Activated CD8-positive, alpha-beta memory T cell treated with anti-CD3 and anti-CD28 coated beads for 36 hours (primary cell): ENCODE results near the gene ERMN. TPM values are rescaled to one million over a fixed set of nuclear protein-coding genes. Genes with fewer than 3 reads are reported as not detected.
"Not testable (repeated sequence)": the region's sequence is repeated elsewhere in the genome, so short reads cannot be mapped to it uniquely, and the experiment has no call there.

Experiments
- CTCF ChIA-PET: fragments of 350-600 bp; sonication (Branson Sonifier 250); formaldehyde crosslinking; loops from one replicate; lab custom pipeline; 2021; ENCODE audit warnings: antibody characterized with exemption; lab: Charles Lee
- POLR2A ChIA-PET: fragments of 350-600 bp; sonication (Branson Sonifier 250); formaldehyde crosslinking; loops from one replicate; lab custom pipeline; 2021; ENCODE audit warnings: antibody characterized with exemption; lab: Charles Lee
- total RNA-seq, 2 experiments: library from RNA; stranded (reverse); gene quantifications; one replicate each; pipeline ENCODE4 v1.2.3, GENCODE V29; 2021

ERMN gene
- total RNA-seq, 2 experiments from 2014 or later, result 0.57 to 0.82 TPM

DNA sequence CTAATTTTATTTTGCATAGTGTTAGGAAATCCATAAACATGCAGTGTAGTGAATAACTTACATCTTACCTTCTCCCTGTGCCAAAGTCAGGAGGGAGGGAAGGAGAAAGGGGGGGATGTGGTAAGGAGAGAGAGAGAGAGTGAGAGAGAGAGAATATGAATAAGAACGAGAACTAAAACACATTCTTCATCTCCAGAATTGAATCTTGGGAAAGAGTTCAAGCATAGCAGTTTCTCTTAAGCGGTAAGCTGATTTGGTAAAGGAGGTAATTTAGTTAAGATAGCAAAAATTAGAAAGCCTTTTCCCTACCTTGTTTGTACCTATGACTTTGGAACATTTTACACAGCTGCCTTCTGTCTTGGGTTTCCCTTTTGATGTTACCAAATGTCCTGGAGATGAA is 15.7 kb downstream of the ERMN start:
- CTCF ChIA-PET, result interaction anchor here (1.5 kb wide), 1 partner anchor 18 kb away, joined by 4 read pairs; no protein-coding TSS in a partner anchor
- POLR2A ChIA-PET, result no interaction called here

DNA sequence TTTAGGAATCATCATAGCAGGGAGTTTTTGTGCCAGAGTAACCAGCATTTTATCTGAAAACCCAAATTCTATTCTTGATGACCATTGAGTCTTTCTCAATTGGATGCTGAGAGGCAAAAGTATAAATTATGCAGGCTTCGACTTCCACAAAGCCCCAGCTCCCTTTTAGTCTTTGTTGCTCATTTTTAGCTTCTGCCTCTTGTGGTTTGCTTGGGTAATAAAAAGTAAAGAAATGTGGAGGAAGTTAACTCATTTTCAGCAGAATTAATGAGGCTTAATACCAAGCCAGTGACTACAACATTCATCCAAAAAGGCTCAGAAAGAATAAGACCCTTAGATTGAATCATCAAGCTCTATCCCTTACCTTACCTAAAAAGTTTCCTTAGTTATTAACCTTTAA is 18.6 kb downstream of the ERMN start:
- ChIA-PET POLR2A (interaction anchor here (0.7 kb wide), 1 partner anchor 132 kb away, joined by 3 read pairs; no protein-coding TSS in a partner anchor), CTCF (interaction anchor here (1.0 to 1.6 kb wide), 3 partner anchors 20 to 133 kb away, joined by 3 to 5 read pairs (median 3); no protein-coding TSS in a partner anchor)

DNA sequence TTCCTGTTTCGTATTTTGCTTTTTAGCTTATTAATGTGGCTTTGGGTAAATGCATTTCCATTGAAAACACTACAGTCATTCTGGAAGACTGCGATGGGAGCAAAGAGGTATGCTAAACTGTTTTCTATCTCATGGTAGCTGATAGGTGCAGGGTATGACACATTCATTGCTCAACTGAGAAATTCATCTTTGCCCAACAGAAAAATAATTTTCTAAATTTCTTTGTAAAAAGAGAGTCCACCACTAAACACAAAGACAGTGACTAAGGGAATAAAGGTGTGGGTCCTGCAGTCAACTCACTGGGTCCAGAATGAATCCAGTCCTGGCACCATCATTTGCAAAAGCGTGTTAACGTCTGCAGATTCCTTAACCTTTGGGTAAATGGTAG is 19.9 kb downstream of the ERMN start:
- ChIA-PET CTCF (interaction anchor here (1.2 to 2.0 kb wide), 3 partner anchors 21 to 31 kb away, joined by 4 to 13 read pairs (median 5); no protein-coding TSS in a partner anchor), POLR2A (no interaction called here)

DNA sequence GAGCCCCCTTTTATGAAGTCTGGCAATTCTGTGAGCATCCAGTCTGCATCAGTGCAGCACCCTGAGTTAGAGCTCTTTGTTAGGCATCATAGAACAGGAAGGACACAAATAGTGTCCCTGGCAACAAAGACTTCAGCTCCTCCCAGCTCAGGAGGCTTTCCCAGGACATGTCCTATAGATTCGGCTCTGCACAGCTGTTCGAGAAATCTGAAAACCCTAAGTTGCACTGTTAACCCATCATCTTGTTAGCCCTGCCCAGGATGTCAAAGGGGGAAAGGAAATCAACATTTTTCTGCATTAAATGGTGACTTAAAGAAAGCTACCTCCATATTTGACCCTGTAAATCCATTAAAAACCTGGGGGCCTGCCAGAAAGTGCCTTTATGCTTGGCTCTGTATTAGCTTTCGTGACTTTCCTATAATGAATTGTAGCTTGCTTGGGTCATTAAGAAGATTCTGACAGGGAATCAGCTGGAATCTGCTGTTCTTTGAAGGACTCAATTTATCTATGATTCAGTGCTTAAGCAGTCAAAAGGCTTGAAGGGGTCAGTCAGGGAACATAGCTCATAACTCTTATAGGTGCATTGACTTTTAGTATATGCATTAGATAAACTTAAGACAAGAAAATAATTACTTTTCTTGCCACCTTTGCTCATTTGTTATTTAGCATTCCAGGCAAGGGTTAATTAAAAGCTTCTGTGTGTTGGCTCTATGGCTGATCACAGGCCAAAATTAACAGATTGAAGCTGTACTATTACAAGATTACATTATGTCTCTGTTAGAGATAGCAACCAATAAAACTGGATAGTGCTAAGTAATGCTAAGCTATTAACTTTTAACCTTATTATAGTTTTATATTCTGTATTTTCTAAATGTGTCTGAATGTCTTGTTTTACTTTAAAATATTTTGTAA is 20.6 kb downstream of the ERMN start:
- POLR2A ChIA-PET, result no interaction called here
- CTCF ChIA-PET, result interaction anchor here (0.6 to 2.0 kb wide), 6 partner anchors 21 to 593 kb away, joined by 3 to 13 read pairs (median 4); no protein-coding TSS in a partner anchor

DNA sequence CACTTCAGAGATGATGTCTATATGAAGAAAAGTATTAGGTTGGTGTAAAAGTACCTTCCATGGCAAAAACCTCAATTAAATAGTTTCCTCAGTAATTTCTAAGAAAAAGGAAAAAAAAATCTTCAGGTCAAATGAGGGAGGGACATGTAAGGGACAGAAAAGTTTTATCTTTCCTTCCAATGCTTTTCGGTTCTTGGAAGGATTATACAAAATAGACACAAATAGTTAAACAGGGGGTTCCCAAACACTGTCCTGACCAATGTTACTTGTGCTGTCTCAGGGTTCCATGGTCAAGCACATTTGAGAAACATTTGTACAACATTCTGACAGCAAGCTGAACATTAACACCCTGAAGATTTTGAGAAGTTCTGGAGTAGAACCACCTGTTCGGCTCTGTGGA is 22.0 kb downstream of the ERMN start:
- POLR2A ChIA-PET, result interaction anchor here (0.9 kb wide), 1 partner anchor 175 kb away, joined by 3 read pairs; no protein-coding TSS in a partner anchor
- CTCF ChIA-PET, result interaction anchor here (0.6 to 3.1 kb wide), 5 partner anchors 24 to 297 kb away, joined by 3 to 14 read pairs (median 3); no protein-coding TSS in a partner anchor

DNA sequence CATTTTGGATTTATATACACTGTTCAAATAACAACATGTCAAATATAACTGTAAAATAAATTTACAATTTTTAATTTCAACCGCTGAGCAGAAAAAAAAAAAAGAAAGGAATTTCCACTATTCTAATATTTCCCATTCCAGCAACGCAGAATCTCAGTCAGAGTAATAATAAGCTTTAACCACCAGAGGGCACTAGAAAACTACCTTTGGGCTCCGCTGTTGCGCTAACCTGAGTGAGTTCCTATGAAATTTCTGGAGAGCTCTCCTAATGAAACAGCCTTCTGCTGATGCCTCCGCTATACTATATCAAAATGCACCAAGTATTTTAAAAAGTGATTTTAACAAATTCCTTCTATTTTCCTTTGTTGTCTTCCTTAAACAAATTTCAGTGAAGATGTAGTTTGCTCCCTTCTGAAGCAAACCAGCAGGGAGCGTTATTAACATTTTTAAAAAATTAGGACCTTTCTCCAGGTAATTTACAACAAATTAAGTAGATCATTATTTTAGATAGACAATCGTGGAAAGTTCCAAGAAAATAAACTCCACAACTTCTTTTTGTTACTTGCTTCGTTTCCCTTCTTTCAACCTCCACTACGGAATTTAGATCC is 23.0 kb downstream of the ERMN start:
- POLR2A ChIA-PET, result interaction anchor here (0.6 to 0.7 kb wide), 4 partner anchors 102 to 419 kb away, joined by 3 to 4 read pairs (median 4); no protein-coding TSS in a partner anchor
- CTCF ChIA-PET, result interaction anchor here (0.7 to 3.1 kb wide), 23 partner anchors 13 to 449 kb away, joined by 3 to 14 read pairs (median 3); partner anchors contain the start of gene ERMN

DNA sequence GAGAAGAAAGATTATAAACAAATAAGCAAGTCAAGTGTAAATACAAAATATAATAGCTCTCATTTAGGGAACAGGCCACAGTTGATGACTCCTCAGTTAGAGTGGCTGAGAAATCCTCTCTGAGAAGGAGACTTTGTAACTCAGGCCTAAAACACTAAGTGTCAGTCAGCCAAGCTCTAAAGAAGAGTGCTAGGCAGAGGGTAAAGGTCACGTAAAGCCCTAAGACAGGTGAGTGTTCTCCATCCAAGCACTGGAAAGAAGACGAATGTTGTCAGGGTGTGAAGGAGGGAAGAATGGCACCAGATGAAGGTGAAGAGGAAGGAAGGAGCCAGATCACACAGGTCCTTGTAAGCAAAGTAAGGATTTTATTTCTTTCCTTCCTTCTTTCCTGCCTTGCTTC is 24.3 kb downstream of the ERMN start:
- POLR2A ChIA-PET, result no interaction called here
- CTCF ChIA-PET, result interaction anchor here (1.2 to 3.1 kb wide), 6 partner anchors 13 to 296 kb away, joined by 3 to 13 read pairs (median 6); partner anchors contain the start of gene ERMN

DNA sequence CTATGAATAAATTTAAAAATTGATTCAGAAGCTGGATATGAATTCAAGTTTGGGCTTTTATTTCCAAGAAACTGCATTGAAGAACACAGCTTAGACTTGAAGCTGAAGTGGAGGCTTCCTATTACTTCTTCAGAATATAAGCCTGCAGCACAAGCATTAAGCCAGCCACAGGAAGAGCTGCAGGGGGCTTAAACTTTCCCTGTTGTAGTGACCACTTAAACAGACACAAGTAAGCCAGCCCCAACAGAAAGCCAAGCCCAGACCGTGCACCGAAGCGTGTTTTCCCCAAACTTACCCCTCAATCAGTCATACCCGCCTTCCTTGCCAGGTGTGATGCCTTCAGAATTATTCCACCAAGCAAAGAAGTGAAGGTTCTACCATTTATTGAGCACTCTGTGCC is 28.7 kb downstream of the ERMN start:
- CTCF ChIA-PET, result no interaction called here
- POLR2A ChIA-PET, result no interaction called here

DNA sequence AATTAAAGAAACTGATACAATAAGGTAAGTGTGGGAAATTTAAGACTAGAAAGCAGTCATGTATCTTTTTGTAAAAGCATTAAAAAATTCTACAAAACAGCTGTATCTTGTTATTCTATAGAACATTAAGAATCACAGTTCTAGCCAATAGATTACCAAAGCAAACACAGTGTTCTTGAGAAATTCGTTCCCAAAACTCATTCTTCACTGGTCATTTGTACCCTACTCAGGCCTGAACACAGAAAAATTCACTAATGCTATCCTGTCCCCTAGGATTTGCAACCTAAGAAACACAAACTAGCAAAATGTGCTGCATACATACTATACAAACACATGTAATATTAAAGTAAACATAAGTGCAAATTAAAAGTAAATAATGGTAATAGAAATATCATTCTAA is 29.1 kb downstream of the ERMN start:
- POLR2A ChIA-PET, result no interaction called here
- CTCF ChIA-PET, result no interaction called here

DNA sequence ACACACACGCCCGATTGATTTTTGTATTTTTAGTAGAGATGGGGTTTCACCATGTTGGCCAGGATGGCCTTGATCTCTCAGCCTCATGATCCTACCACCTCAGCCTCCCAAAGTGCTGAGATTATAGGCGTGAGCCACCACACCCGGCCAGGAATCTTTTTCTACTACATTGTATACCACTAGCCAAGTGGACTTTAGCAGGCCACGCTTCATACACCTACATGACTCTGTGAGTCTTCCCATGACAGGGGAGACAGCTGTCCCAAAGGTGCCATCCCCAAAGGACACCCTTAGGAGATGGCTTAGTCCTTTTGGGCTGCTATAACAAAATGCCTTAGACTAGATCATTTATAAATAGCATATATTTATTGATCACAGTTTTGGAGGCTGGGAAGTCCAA is 32.8 kb downstream of the ERMN start:
- CTCF ChIA-PET, result no interaction called here

DNA sequence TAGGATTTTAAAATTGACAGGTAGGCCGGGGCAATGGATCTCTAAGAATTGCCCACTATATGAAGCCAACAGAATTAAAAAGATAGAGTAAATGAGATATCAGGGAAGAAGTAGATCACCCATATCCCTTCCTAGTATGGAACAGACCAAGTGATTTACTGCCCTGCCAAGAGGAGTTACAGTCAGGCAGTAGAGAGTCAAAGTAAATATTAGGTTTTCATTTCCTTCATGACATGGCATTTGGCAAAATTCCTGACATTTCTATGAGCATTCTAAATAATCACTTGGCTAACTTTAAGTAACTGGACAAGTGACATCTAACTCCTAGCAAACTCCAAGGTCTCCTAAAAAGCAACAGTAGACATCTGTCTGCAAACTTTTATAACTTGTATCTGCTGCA is 34.6 kb downstream of the ERMN start:
- ChIA-PET POLR2A (no interaction called here), CTCF (no interaction called here)

More for the DNA sequence above, 32.8 kb downstream of the ERMN start:
- POLR2A ChIA-PET, result no interaction called here

DNA sequence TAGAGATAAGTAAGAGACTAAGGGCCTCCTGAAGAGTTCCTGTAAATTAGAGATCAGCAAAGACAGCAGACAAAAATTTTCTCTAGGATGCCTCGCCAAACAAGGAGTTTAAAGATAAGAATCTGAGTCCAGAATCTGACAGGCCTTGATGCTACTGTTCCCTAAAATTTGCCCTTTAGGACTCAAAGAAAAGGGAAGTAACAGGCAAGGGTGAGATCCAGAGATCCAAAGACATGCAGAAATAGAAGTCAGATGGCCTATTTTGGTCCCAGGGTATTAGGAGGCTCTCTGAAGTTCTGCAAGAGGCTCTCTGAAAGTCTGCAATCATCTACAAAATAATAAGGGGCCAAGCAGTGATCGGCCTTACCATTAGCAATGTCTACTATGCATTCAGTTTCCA is 35.1 kb downstream of the ERMN start:
- CTCF ChIA-PET, result no interaction called here

DNA sequence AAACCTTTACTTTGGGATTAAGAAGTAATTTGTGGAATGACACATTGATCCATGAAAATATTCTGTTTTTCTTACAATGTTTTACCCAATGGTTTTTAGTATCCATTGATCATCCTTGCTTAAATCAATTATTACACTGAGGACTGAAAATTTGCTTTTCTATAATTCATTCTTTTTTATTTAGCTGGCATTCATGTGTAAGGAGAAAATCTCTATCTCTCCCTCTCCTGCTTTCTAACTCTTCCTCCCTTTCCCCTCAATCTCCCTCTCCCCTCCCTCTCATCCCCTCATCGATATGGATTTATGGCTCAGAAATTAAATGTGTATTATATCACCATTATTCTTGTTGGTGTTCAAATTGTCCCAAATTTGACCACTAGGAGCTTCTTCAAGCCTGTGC is 38.5 kb downstream of the ERMN start:
- ChIA-PET CTCF (interaction anchor here (2.1 kb wide), 1 partner anchor 15 kb away, joined by 7 read pairs; no protein-coding TSS in a partner anchor), POLR2A (interaction anchor here (0.7 kb wide), 1 partner anchor 801 kb away, joined by 3 read pairs; no protein-coding TSS in a partner anchor)

More for the DNA sequence above, 35.1 kb downstream of the ERMN start:
- POLR2A ChIA-PET, result no interaction called here

DNA sequence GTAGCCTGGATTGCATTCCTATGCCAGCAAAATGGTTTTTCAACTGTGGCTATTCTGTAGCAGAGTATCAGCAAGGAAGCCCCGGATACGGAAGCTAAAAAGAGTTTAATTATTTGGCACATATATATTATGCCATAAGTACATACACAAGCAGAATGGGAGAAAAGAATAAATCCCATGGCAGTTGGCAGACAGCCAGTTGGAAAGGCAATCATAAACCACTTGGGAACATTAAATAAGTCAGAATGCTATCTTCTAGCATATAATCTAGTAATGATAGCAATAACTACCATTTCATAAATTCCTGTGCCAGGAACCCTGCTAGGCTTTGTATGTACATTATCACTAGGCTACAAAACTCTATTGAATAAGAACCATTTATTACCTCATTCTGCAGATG is 42.2 kb downstream of the ERMN start:
- CTCF ChIA-PET, result no interaction called here

DNA sequence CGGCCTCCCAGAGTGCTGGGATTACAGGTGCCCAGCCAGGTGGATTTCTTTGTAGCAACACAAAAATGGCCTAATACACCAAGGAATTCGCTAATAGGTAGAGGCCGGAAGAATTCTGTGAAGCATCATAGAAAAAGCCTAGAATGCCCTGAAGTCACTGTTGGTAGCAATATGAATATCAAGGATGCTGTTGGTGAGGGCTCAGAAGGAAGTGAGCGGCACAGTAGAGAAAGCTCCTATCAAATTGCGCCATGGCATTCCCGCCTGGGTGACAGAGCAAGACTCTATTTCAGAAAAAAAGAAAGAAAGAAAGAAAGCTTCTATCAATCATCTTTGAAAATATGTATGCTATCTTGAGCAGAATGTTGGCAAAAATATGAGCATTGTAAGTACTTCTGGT is 44.3 kb downstream of the ERMN start:
- CTCF ChIA-PET, result no interaction called here
- POLR2A ChIA-PET, result no interaction called here

More for the DNA sequence above, 42.2 kb downstream of the ERMN start:
- POLR2A ChIA-PET, result no interaction called here

DNA sequence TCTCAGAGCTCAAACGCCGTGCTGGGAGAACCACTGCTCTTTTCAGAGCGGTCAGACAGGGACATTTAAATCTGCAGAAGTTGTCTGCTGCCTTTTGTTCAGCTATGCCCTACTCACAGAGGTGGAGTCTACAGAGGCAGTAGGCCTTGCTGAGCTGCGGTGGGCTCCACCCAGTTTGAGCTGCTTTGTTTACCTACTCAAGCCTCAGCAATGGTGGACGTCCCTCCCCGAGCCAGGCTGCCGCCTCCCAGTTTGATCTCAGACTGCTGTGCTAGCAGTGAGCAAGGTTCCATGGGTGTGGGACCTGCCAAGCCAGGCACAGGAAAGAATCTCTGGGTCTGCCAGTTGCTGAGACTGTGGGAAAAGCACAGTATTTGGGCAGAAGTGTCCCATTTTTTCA is 46.3 kb downstream of the ERMN start:
- CTCF ChIA-PET, POLR2A ChIA-PET: not testable (repeated sequence)

DNA sequence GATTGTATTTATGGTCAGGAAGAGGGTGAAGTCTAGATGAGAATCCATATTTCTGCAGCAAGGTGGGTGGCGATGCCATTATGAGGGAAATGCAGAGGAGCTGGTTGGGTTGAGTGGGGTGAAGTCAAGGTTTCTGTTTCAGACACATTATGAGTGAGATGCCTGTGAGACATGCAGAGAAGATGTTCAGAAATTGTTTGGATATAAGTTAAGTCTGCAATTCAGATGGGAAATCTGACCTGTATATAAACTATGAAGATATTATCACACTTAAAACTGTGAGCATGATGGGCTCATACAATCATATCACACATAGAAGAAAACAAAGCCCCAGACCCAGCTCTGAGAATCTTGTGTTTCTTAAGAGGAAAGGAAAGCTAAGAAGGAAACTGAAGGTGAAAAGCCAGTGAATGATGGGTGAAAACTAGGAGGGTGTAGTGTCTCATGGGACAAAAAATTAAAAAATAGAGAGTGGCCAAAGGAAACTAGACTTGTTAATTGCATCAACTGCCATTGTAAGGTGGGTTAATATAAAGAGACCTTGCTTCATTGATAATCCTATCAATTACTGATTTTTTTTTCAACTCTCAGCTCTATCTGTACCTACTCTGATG is 53.9 kb downstream of the ERMN start:
- POLR2A ChIA-PET, result no interaction called here

DNA sequence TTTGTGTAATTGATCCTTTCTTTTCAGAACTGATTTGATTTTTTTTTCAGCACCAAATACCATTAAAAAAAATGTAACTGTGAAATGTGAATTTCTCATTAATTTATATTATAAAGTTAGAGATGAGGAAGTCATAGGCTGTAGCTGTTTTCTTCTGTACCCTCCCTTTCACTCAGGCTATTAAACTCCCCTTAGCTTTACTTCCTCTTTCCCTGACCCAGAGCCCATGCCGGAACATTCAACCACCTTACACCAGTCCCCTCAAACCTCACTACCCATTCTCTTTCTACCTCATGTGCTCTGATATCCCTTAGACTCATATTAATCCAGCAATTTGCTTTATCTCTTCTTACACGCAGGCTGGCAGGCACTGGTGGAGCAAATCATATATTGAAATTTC is 55.7 kb downstream of the ERMN start:
- ChIA-PET CTCF (no interaction called here), POLR2A (no interaction called here)

More for the DNA sequence above, 53.9 kb downstream of the ERMN start:
- CTCF ChIA-PET, result interaction anchor here (0.7 kb wide), 1 partner anchor 278 kb away, joined by 3 read pairs; no protein-coding TSS in a partner anchor

DNA sequence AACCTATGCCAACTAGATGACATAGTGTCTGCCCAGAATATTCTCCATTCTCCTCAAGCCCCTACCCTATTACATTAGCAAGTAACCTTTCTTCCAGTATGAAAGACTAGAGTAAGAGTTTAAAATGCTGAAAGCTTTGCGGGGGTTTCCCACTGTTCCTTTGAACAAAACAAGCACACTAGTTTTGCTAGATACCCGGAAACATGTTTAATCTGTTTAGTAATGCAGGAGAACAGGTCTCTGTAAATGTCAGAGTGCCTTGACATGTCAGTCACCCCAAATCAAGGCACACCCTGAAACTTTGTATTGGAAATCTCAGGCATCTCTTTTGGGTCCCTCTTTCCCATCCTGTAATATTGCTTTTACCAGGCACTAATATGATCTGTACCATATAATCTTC is 56.6 kb downstream of the ERMN start:
- POLR2A ChIA-PET, result no interaction called here
- CTCF ChIA-PET, result no interaction called here
